ENCODE data around the gene GPC6.

DNA sequence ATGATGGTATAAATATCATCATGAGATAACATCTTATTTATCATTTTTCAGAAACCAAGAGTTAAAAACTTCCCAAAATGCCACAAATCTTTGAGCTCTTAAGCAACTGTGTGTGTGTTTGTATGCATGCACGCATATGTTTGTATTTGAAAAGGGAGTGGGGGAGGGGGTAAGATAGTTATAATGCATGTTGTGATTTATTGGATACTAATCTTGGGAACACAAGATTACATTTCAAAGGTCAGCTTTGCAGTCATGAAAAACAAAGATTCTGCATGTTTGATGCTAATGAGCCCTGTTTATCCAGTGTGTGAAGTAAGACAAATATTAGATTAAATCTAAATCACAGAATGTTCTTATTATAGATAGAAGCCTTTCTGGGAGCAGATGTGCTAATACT, 897.0 kb downstream of the GPC6 start:
- TF ChIP-seq, protein P1, sequence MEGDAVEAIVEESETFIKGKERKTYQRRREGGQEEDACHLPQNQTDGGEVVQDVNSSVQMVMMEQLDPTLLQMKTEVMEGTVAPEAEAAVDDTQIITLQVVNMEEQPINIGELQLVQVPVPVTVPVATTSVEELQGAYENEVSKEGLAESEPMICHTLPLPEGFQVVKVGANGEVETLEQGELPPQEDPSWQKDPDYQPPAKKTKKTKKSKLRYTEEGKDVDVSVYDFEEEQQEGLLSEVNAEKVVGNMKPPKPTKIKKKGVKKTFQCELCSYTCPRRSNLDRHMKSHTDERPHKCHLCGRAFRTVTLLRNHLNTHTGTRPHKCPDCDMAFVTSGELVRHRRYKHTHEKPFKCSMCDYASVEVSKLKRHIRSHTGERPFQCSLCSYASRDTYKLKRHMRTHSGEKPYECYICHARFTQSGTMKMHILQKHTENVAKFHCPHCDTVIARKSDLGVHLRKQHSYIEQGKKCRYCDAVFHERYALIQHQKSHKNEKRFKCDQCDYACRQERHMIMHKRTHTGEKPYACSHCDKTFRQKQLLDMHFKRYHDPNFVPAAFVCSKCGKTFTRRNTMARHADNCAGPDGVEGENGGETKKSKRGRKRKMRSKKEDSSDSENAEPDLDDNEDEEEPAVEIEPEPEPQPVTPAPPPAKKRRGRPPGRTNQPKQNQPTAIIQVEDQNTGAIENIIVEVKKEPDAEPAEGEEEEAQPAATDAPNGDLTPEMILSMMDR (IDR thresholded peaks at IDR 0.05; ENCODE audit: insufficient read depth, low read length) = no peak
- TF ChIP-seq GABPA (IDR thresholded peaks at IDR 0.05; ENCODE audit: low read depth) (no peak), POLR2AphosphoS5 (IDR thresholded peaks at IDR 0.05; ENCODE audit: low read depth) (no peak)
- TF ChIP-seq, protein P2, sequence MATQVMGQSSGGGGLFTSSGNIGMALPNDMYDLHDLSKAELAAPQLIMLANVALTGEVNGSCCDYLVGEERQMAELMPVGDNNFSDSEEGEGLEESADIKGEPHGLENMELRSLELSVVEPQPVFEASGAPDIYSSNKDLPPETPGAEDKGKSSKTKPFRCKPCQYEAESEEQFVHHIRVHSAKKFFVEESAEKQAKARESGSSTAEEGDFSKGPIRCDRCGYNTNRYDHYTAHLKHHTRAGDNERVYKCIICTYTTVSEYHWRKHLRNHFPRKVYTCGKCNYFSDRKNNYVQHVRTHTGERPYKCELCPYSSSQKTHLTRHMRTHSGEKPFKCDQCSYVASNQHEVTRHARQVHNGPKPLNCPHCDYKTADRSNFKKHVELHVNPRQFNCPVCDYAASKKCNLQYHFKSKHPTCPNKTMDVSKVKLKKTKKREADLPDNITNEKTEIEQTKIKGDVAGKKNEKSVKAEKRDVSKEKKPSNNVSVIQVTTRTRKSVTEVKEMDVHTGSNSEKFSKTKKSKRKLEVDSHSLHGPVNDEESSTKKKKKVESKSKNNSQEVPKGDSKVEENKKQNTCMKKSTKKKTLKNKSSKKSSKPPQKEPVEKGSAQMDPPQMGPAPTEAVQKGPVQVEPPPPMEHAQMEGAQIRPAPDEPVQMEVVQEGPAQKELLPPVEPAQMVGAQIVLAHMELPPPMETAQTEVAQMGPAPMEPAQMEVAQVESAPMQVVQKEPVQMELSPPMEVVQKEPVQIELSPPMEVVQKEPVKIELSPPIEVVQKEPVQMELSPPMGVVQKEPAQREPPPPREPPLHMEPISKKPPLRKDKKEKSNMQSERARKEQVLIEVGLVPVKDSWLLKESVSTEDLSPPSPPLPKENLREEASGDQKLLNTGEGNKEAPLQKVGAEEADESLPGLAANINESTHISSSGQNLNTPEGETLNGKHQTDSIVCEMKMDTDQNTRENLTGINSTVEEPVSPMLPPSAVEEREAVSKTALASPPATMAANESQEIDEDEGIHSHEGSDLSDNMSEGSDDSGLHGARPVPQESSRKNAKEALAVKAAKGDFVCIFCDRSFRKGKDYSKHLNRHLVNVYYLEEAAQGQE (IDR thresholded peaks at IDR 0.05; ENCODE audit: insufficient replicate concordance, low read depth) = no peak

Measured in HL-60 (cell line).